SK-N-SH (cell line): ENCODE results near the gene SCN11A. TPM values are rescaled to one million over a fixed set of nuclear protein-coding genes. Genes with fewer than 3 reads are reported as not detected.

Source experiments
- CTCF ChIA-PET: fragments of 300-600, 350-600 bp; formaldehyde crosslinking; extraction: SDS; loops from one replicate; lab custom pipeline; 2021; lab: Yijun Ruan, JAX
- POLR2A ChIA-PET: fragments of 350-600 bp; sonication (Branson Sonifier 250); formaldehyde crosslinking; extraction: SDS; loops from one replicate; lab custom pipeline; 2020; ENCODE audit warnings: antibody characterized with exemption, inconsistent platforms; lab: Yijun Ruan, JAX
- DNase-seq: peaks from one replicate; pipeline ENCODE4 v3.0.0; 2012
- H2AFZ ChIP-seq: fragments of 200-600 bp; sonication (generic); 2 replicates; pipeline ENCODE4 v1.8.1; 2016; ENCODE audit warnings: antibody characterized with exemption, mild to moderate bottlenecking, low read depth
- H3F3A ChIP-seq: fragments of 200-600 bp; sonication (generic); replicated peaks from 2 replicates; pipeline ENCODE3; 2016; ENCODE audit warnings: antibody characterized with exemption, mild to moderate bottlenecking; ENCODE audit not compliant: insufficient read depth
- H3K27ac ChIP-seq, 2 experiments: fragments of 200-500 bp in 1 of 2; fragments of 200-600 bp in 1 of 2; sonication (Bioruptor generic) in 1 of 2; sonication (generic), shearing (Covaris generic) in 1 of 2; 2 replicates each; pipeline versions ENCODE4 v1.5.1 to v1.6.1; 2014 to 2016; ENCODE audit warnings: low read depth in 2 of 2, inconsistent platforms in 1 of 2, low read length in 1 of 2, mild to moderate bottlenecking in 1 of 2, mixed read lengths in 1 of 2
- H3K27me3 ChIP-seq: fragments of 200-600 bp; sonication (generic), shearing (Covaris generic); 2 replicates; pipeline ENCODE4 v1.6.1; 2016; ENCODE audit warnings: mixed run types; ENCODE audit not compliant: insufficient read depth
- H3K36me3 ChIP-seq, 2 experiments: fragments of 200-500 bp in 1 of 2; fragments of 200-600 bp in 1 of 2; sonication (Bioruptor generic) in 1 of 2; sonication (generic) in 1 of 2; replicated peaks in 1 of 2; 2 replicates each; pipeline versions ENCODE3 to v1.5.1; 2014 to 2016; ENCODE audit warnings: low read length in 1 of 2, mild to moderate bottlenecking in 1 of 2; ENCODE audit not compliant: insufficient read depth in 2 of 2, control insufficient read depth in 1 of 2
- H3K4me1 ChIP-seq, 2 experiments: fragments of 200-500 bp in 1 of 2; fragments of 200-600 bp in 1 of 2; sonication (Bioruptor generic) in 1 of 2; sonication (generic), shearing (Covaris generic) in 1 of 2; 2 replicates each; pipeline versions ENCODE4 v1.5.1 to v1.6.1; 2014 to 2016; ENCODE audit warnings: low read depth in 1 of 2, low read length in 1 of 2, mixed run types in 1 of 2; ENCODE audit not compliant: insufficient read depth in 2 of 2, control insufficient read depth in 1 of 2
- H3K4me2 ChIP-seq: fragments of 200-600 bp; sonication (generic), shearing (Covaris generic); 2 replicates; pipeline ENCODE4 v1.6.1; 2017; ENCODE audit warnings: mixed run types
- H3K4me3 ChIP-seq, 2 experiments: fragments of 200-500 bp in 1 of 2; fragments of 200-600 bp in 1 of 2; sonication (Bioruptor generic) in 1 of 2; sonication (generic), shearing (Covaris generic) in 1 of 2; 2 replicates each; pipeline versions ENCODE4 v1.5.1 to v1.8.1; 2014 to 2016; ENCODE audit warnings: low read depth in 2 of 2, inconsistent platforms in 1 of 2, low read length in 1 of 2, mild to moderate bottlenecking in 1 of 2, mixed read lengths in 1 of 2, moderate library complexity in 1 of 2
- H3K79me2 ChIP-seq: fragments of 200-600 bp; sonication (generic); 2 replicates; pipeline ENCODE4 v1.8.1; 2017; ENCODE audit warnings: mild to moderate bottlenecking; ENCODE audit not compliant: insufficient read depth
- H3K9ac ChIP-seq: fragments of 200-600 bp; sonication (generic); 2 replicates; pipeline ENCODE4 v1.6.1; 2017; ENCODE audit warnings: mixed run types
- H3K9me2 ChIP-seq: fragments of 200-600 bp; sonication (generic); 2 replicates; pipeline ENCODE4 v1.6.1; 2017; ENCODE audit warnings: mixed run types
- H3K9me3 ChIP-seq: fragments of 200-600 bp; sonication (generic); 2 replicates; pipeline ENCODE4 v1.6.1; 2017; ENCODE audit warnings: mixed run types, mild to moderate bottlenecking, moderate library complexity
- H4K20me1 ChIP-seq: fragments of 200-600 bp; sonication (generic); 2 replicates; pipeline ENCODE4 v1.6.1; 2017; ENCODE audit warnings: mild to moderate bottlenecking, mixed run types; ENCODE audit not compliant: insufficient read depth
- CTCF ChIP-seq: fragments of 200-600 bp; sonication (generic); IDR thresholded peaks from 2 replicates; pipeline ENCODE4 v1.6.1; 2017; ENCODE audit warnings: antibody characterized with exemption, mild to moderate bottlenecking, moderate library complexity
- EP300 ChIP-seq, 2 experiments: IDR thresholded peaks; 2 replicates each; pipeline versions ENCODE4 v1.4.0 to v1.6.1; 2012; ENCODE audit warnings: borderline replicate concordance in 1 of 2, low read depth in 1 of 2, low read length in 1 of 2
- FOSL2 ChIP-seq: IDR thresholded peaks from 2 replicates; pipeline ENCODE4 v1.4.0; 2012; ENCODE audit warnings: low read depth, mild to moderate bottlenecking, moderate library complexity, borderline replicate concordance
- FOXJ3 ChIP-seq: sonication (generic); formaldehyde crosslinking; IDR thresholded peaks from 2 replicates; pipeline ENCODE4 v1.5.1; 2020; ENCODE audit warnings: mild to moderate bottlenecking, missing genetic modification reagents
- MEF2A ChIP-seq: IDR thresholded peaks from 2 replicates; pipeline ENCODE4 v1.4.0; 2012; ENCODE audit warnings: low read depth, borderline replicate concordance
- MXI1 ChIP-seq: IDR thresholded peaks from 2 replicates; pipeline ENCODE4 v1.6.1; 2012; ENCODE audit warnings: mild to moderate bottlenecking, low read depth, low read length, improper control_type of control experiment
- NFIC ChIP-seq: IDR thresholded peaks from 2 replicates; pipeline ENCODE4 v1.4.0; 2012; ENCODE audit warnings: borderline replicate concordance
- NRF1 ChIP-seq: IDR thresholded peaks from 2 replicates; pipeline ENCODE4 v1.6.1; 2012; ENCODE audit warnings: low read depth, mild to moderate bottlenecking, low read length
- POLR2AphosphoS5 ChIP-seq: IDR thresholded peaks from 2 replicates; pipeline ENCODE4 v1.6.1; 2012; ENCODE audit warnings: low read depth, low read length
- RCOR1 ChIP-seq: fragments of 150-350 bp; IDR thresholded peaks from 2 replicates; pipeline ENCODE4 v1.6.1; 2017; ENCODE audit warnings: antibody characterized with exemption, low read length
- SIN3A ChIP-seq: IDR thresholded peaks from 2 replicates; pipeline ENCODE4 v1.6.1; 2012; ENCODE audit warnings: low read depth, mild to moderate bottlenecking, low read length, moderate library complexity, borderline replicate concordance
- SMC3 ChIP-seq: IDR thresholded peaks from 2 replicates; pipeline ENCODE4 v1.6.1; 2012; ENCODE audit warnings: low read depth, low read length, improper control_type of control experiment
- YY1 ChIP-seq: IDR thresholded peaks from 2 replicates; pipeline ENCODE4 v1.4.0; 2012; ENCODE audit warnings: low read depth, mild to moderate bottlenecking
- WGBS: methylation state at CpG from one replicate; pipeline ENCODE4 v1.1.6; 2017; ENCODE audit warnings: low lambda C conversion rate; 5-methylcytosine and 5-hydroxymethylcytosine counted together
- polyA plus RNA-seq, 3 experiments: library from polyadenylated mRNA; depleted of rRNA; stranded (reverse); fragments of >200 nt; gene quantifications; 2 replicates each; pipeline ENCODE4 v1.2.3, GENCODE V29; 2012
- TF ChIP-seq, protein P1 (sequence below): IDR thresholded peaks from 2 replicates; pipeline ENCODE4 v1.4.0; 2012; ENCODE audit warnings: low read depth, borderline replicate concordance

Gene SCN11A
- polyA plus RNA-seq, 1 of the 3 experiments (the other 2 are of a cell fraction): 0.02 TPM

- POLR2A ChIA-PET: no interaction called here
Measured at GRCh38 chr3:39080026-39080425, 28.3 kb upstream of the SCN11A start.

GRCh38 chr3:39079530-39079929, 27.8 kb upstream of the SCN11A start:
- H3F3A ChIP-seq: no peaks in the 10 kb centered on the region
- ChIA-PET CTCF (interaction anchor here (0.6 to 2.7 kb wide), 5 partner anchors 11 to 213 kb away, joined by 3 to 11 read pairs (median 4); no protein-coding TSS in a partner anchor), POLR2A (no interaction called here)
- H3K9me3 ChIP-seq: no peaks in the 10 kb centered on the region
- no peak overlapping the region for H3K4me2 ChIP-seq
- no peak overlapping the region for H2AFZ ChIP-seq
- H3K36me3 ChIP-seq: peaks cover 41 to 63% of the 10 kb centered on the region in 2 experiments
- no peaks in the 10 kb centered on the region for H3K79me2 ChIP-seq
- H3K4me1 ChIP-seq: no peaks in the 10 kb centered on the region
- H3K9ac ChIP-seq: no peak overlapping the region
- no peak overlapping the region for H3K27ac ChIP-seq
- TF ChIP-seq YY1: no peak
- TF ChIP-seq SMC3: no peak
- no peak for TF ChIP-seq MEF2A
- no peak for TF ChIP-seq NRF1
- TF ChIP-seq POLR2AphosphoS5: no peak
- TF ChIP-seq RCOR1: no peak
- no peak for TF ChIP-seq NFIC
- no peak overlapping the region for H3K4me3 ChIP-seq
- H4K20me1 ChIP-seq: no peaks in the 10 kb centered on the region
- no peaks in the 10 kb centered on the region for H3K27me3 ChIP-seq
- no peaks in the 10 kb centered on the region for H3K9me2 ChIP-seq
- no peak for DNase-seq

More at GRCh38 chr3:39080026-39080425, 28.3 kb upstream of the SCN11A start:
- H3K9me3 ChIP-seq: no peaks in the 10 kb centered on the region
- H2AFZ ChIP-seq: no peak overlapping the region
- peaks cover 42 to 59% of the 10 kb centered on the region in 2 experiments for H3K36me3 ChIP-seq
- H3K4me1 ChIP-seq: no peaks in the 10 kb centered on the region
- no peak for DNase-seq
- H3K27ac ChIP-seq: no peak overlapping the region
- TF ChIP-seq YY1: no peak
- no peak for TF ChIP-seq FOSL2
- no peak for TF ChIP-seq FOXJ3 (CRISPR knock-in tag)
- no peak for TF ChIP-seq MEF2A
- TF ChIP-seq EP300 (IDR thresholded peaks at IDR 0.05; ENCODE audit: borderline replicate concordance in 1 of 2, low read depth in 1 of 2, low read length in 1 of 2): no peak
- no peak for TF ChIP-seq NFIC
- no peak for TF ChIP-seq RCOR1
- TF ChIP-seq SMC3: no peak
- no peak overlapping the region for H3K4me2 ChIP-seq
- H3K79me2 ChIP-seq: no peaks in the 10 kb centered on the region
- no peaks in the 10 kb centered on the region for H4K20me1 ChIP-seq
- H3F3A ChIP-seq: no peaks in the 10 kb centered on the region
- H3K9ac ChIP-seq: no peak overlapping the region
- CTCF ChIA-PET: interaction anchor here (0.6 to 1.6 kb wide), 4 partner anchors 12 to 212 kb away, joined by 3 to 11 read pairs (median 4); no protein-coding TSS in a partner anchor
- no peaks in the 10 kb centered on the region for H3K9me2 ChIP-seq
- H3K4me3 ChIP-seq: no peak overlapping the region
- no peaks in the 10 kb centered on the region for H3K27me3 ChIP-seq

DNA sequence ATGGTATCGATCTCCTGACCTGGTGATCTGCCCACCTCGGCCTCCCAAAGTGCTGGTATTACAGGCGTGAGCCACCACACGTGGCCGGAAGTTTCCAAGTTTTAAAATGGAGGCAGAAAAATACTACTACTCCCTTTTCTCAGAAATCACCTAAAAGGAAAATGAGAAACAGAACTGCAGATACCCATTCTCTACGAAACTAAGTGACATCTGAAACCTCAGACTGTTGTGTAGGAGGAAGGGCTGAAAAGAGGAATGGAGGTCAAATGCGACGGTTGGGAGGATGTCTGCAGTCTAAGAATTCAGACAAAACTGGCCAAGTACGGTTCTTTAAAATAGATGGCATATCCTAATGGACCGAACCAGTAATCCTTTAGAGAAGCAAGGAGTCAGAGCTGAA, 24.2 kb upstream of the SCN11A start:
- no peak overlapping the region for H2AFZ ChIP-seq
- H3K9me2 ChIP-seq: no peaks in the 10 kb centered on the region
- no peaks in the 10 kb centered on the region for H4K20me1 ChIP-seq
- POLR2A ChIA-PET: no interaction called here
- TF ChIP-seq MXI1: no peak
- TF ChIP-seq NRF1: no peak
- TF ChIP-seq, protein P1, sequence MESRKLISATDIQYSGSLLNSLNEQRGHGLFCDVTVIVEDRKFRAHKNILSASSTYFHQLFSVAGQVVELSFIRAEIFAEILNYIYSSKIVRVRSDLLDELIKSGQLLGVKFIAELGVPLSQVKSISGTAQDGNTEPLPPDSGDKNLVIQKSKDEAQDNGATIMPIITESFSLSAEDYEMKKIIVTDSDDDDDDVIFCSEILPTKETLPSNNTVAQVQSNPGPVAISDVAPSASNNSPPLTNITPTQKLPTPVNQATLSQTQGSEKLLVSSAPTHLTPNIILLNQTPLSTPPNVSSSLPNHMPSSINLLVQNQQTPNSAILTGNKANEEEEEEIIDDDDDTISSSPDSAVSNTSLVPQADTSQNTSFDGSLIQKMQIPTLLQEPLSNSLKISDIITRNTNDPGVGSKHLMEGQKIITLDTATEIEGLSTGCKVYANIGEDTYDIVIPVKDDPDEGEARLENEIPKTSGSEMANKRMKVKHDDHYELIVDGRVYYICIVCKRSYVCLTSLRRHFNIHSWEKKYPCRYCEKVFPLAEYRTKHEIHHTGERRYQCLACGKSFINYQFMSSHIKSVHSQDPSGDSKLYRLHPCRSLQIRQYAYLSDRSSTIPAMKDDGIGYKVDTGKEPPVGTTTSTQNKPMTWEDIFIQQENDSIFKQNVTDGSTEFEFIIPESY: no peak
- TF ChIP-seq SIN3A: no peak
- no peak for TF ChIP-seq CTCF
- TF ChIP-seq, all 33 proteins: peak for 0
- WGBS: 92% methylated on average over 10 of the region's 10 CpGs
- Histone ChIP-seq H3K27ac (no peak overlapping the region), H3K79me2 (no peaks in the 10 kb centered on the region), H3K9me3 (no peaks in the 10 kb centered on the region), H3K36me3 (peaks cover 39 to 75% of the 10 kb centered on the region in 2 experiments), H3K9ac (no peak overlapping the region), H3K27me3 (no peaks in the 10 kb centered on the region), H3K4me1 (no peaks in the 10 kb centered on the region), H3F3A (no peaks in the 10 kb centered on the region), H3K4me3 (no peak overlapping the region), H3K4me2 (no peak overlapping the region)
- DNase-seq: no peak
- CTCF ChIA-PET: interaction anchor here (1.0 kb wide), 1 partner anchor 32 kb away, joined by 3 read pairs; the partner anchor contains the start of genes GORASP1 and TTC21A
